Activated naive CD4-positive, alpha-beta T cell treated with anti-CD3 and anti-CD28 coated beads, Interleukin-2, amount 50 U/mL, for 72 hours (primary cell): ENCODE measurements around the gene TLR8. TPM values are rescaled to one million over a fixed set of nuclear protein-coding genes. Genes with fewer than 3 reads are reported as not detected.

Experiments used
- ATAC-seq, 2 donors: fragments of 150-1000 bp; cut with Tn5 transposase; 2 replicates each; pipeline ENCODE4 v1.10.0; 2021; ENCODE audit warnings: mild to moderate bottlenecking in 2 of 2, moderate library complexity in 2 of 2
- DNase-seq, 2 donors: peaks; one replicate each; pipeline ENCODE4 v3.0.0; 2021 to 2022; ENCODE audit warnings: low spot score in 2 of 2
- H3K27ac Mint-ChIP-seq, 2 donors: one replicate each; pipeline ENCODE4 v1.8.0; 2022; ENCODE audit warnings: mild to moderate bottlenecking in 2 of 2, mixed read lengths in 2 of 2
- H3K36me3 Mint-ChIP-seq, 2 donors: one replicate each; pipeline ENCODE4 v1.8.0; 2022; ENCODE audit warnings: mixed read lengths in 2 of 2
- H3K9me3 Mint-ChIP-seq, 2 donors: one replicate each; pipeline ENCODE4 v1.8.0; 2022; ENCODE audit warnings: mixed read lengths in 2 of 2
- total RNA-seq, 2 donors: library from RNA; stranded (reverse); gene quantifications; one replicate each; pipeline ENCODE4 v1.2.3, GENCODE V29; 2022

The TLR8 gene
- total RNA-seq, 2 donors from 2014 or later, result not detected

GRCh38 chrX:12966151-12966550, 59.7 kb downstream of the TLR8 start:
- H3K9me3 Mint-ChIP-seq, result peaks cover 5 to 8% of the 10 kb centered on the region in 2 donors
- ATAC-seq (peak in 1 of 2 donors; percentile 55), DNase-seq (no peak)
- H3K27ac Mint-ChIP-seq, result peak overlapping the region; percentile 33 to 95
- peaks cover 17 to 31% of the 10 kb centered on the region in 2 donors for H3K36me3 Mint-ChIP-seq

DNA sequence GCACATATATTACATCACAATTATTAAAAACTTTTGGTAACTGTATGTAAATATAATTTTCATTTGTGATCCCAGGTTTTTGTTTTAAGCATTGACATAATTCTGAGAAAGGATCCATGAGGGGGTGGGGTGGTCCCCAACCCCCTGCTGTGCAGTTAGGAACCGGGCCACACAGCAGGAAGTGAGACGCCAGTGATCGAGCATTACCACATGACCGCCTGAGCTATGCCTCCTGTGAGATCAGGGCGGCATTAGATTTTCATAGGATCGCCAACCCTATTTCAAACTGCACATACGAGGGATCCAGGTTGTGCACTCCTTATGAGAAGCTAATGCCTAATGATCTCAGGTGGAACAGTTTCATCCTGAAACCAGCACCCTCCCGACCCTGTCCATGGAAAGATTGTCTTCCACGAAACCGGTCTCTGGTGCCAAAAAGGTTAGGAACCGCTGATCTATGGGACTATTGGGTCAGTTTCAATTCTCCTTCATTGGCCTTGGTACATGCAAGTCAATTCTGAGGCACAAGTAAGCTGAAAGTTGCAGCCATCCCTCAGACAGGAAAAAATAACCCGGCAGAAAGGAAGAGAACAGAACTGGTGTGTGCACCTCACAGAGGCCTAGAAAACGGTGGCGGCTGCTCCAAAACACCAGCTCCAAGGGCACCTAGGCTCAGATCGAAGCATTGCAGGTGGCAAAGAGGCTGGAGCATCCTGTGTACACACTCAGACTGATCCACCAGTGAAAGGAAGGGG, 61.5 kb downstream of the TLR8 start:
- DNase-seq, result no peak
- peak; percentile 27 to 63 for ATAC-seq
- H3K9me3 Mint-ChIP-seq, result no peaks in the 10 kb centered on the region
- peaks cover 18 to 26% of the 10 kb centered on the region in 2 donors for H3K36me3 Mint-ChIP-seq
- peak overlapping the region; percentile 95 to 97 for H3K27ac Mint-ChIP-seq

- H3K27ac Mint-ChIP-seq, result peak overlapping the region; percentile 99
- peaks cover 26 to 45% of the 10 kb centered on the region in 2 donors for H3K36me3 Mint-ChIP-seq
- H3K9me3 Mint-ChIP-seq, result no peaks in the 10 kb centered on the region
- DNase-seq (no peak), ATAC-seq (peak; percentile 26 to 30)
Observed at GRCh38 chrX:12970691-12971202, 64.3 kb downstream of the TLR8 start.

DNA sequence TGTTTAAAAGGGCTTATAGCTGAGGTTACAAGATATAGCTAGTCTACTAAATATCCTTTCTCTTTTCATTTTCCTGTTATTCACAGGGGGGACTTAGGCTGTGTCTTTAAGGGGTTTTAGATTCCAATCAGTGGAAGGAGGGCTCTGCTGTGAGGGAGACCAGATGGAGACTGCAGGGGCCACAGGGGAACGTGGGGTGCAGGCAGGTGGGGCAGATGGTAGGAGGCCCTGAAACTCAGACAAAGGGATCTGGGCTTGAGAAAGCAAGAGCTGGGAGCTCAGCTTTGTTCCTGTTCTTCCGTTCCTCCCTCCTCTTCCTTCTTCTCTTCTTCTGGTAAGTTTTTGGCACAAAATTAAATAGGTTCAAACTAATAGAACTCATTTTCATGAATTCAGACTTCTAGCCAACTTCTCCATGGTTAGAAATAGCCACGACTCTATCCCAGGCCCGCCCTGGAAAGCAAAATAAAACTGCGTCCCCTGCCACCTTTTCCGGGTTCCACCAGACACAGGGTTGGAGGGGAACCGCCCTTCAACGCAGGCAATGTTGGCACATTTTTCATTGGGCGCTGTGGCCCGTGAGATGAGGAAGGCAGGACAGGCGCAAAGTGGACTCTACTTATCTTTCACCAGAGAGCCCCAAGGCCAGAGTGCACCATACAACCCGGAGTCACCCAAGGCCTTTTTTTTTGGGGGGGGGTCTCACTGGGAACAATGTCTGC, 65.0 kb downstream of the TLR8 start:
- ATAC-seq, result peak in 1 of 2 donors; percentile 23
- no peaks in the 10 kb centered on the region for H3K9me3 Mint-ChIP-seq
- no peak for DNase-seq

GRCh38 chrX:12972243-12972642, 65.8 kb downstream of the TLR8 start:
- Mint-ChIP-seq H3K27ac (peak overlapping the region; percentile 99), H3K36me3 (peaks cover 40 to 58% of the 10 kb centered on the region in 2 donors), H3K9me3 (no peaks in the 10 kb centered on the region)
- DNase-seq, result no peak
- no peak for ATAC-seq

More for the DNA sequence above, 65.0 kb downstream of the TLR8 start:
- Mint-ChIP-seq H3K27ac (peak overlapping the region; percentile 99), H3K36me3 (peaks cover 32 to 51% of the 10 kb centered on the region in 2 donors)

Other genes starting within 250 kb of the TLR8 start
- gene PRPS2, start 115.2 kb upstream of the TLR8 start, total RNA-seq, result 100 to 1,000 TPM; 110 to 118 TPM
- gene TLR7, start 39.5 kb upstream of the TLR8 start, total RNA-seq, result under 1 TPM in 1 of 2 donors, not detected in 1; 0.04 TPM
- over 10,000 TPM in 1 of 2 donors, 1,000 to 10,000 TPM in 1; 8,550 to 11,762 TPM for gene TMSB4X, start 68.5 kb downstream of the TLR8 start, total RNA-seq
- gene FAM9C, start 138.0 kb downstream of the TLR8 start, total RNA-seq, result under 1 TPM in 1 of 2 donors, not detected in 1; 0.41 TPM